Heart right ventricle (tissue), 16 donors: ENCODE data around the gene STK38. TPM values are rescaled to one million over a fixed set of nuclear protein-coding genes. Genes with fewer than 3 reads are reported as not detected.

Source experiments
- ATAC-seq, 8 donors: fragments of 200-7000 bp; cut with Tn5 transposase; one replicate each; pipeline ENCODE4 v1.9.1; 2020; ENCODE audit warnings: mild to moderate bottlenecking in 8 of 8, moderate library complexity in 8 of 8, moderate number of reproducible peaks in 1 of 8
- DNase-seq, 2 donors: peaks; one replicate each; pipeline ENCODE4 v3.0.0-alpha.2; 2020
- H3K27ac ChIP-seq, 10 donors: fragments of 200-600 bp; sonication (generic) in 2 of 10; one replicate each; pipeline versions ENCODE4 v1.5.0 to v1.8.0; 2020 to 2022; ENCODE audit warnings: mild to moderate bottlenecking in 3 of 10
- H3K27me3 ChIP-seq, 7 donors: fragments of 200-600 bp; one replicate each; pipeline ENCODE4 v1.8.0; 2021 to 2022; ENCODE audit warnings: mild to moderate bottlenecking in 2 of 7
- H3K36me3 ChIP-seq, 9 donors: fragments of 200-600 bp; sonication (generic) in 1 of 9; one replicate each; pipeline versions ENCODE4 v1.5.0 to v1.8.0; 2020 to 2022; ENCODE audit warnings: mild to moderate bottlenecking in 2 of 9
- H3K4me1 ChIP-seq, 9 donors: fragments of 200-600 bp; sonication (generic) in 1 of 9; one replicate each; pipeline versions ENCODE4 v1.5.0 to v1.8.0; 2020 to 2022; ENCODE audit warnings: mild to moderate bottlenecking in 4 of 9
- H3K4me3 ChIP-seq, 10 donors: fragments of 200-600 bp; sonication (generic) in 2 of 10; one replicate each; pipeline versions ENCODE4 v1.5.0 to v1.8.0; 2020 to 2022; ENCODE audit warnings: mild to moderate bottlenecking in 7 of 10, moderate library complexity in 2 of 10
- H3K9me3 ChIP-seq, 11 donors: fragments of 200-600 bp in 10 of 11; sonication (generic) in 2 of 11; one replicate each; pipeline versions ENCODE4 v1.5.0 to v1.8.0; 2013 to 2022; ENCODE audit warnings: mild to moderate bottlenecking in 2 of 11, control low read depth in 1 of 11, moderate library complexity in 1 of 11
- CTCF ChIP-seq, 9 donors: fragments of 200-600 bp; sonication (generic) in 2 of 9; IDR thresholded peaks; one replicate each; pipeline versions ENCODE4 v1.5.0 to v1.8.0; 2021 to 2022; ENCODE audit warnings: antibody characterized with exemption in 9 of 9, mild to moderate bottlenecking in 5 of 9, moderate library complexity in 1 of 9
- WGBS, 2 donors: extraction: QIAGEN DNeasy Blood & Tissue Kit; methylation state at CpG; one replicate each; pipeline ENCODE4 v1.1.7; 2013; ENCODE audit warnings: inconsistent platforms in 1 of 2; 5-methylcytosine and 5-hydroxymethylcytosine counted together
- intact Hi-C, 10 donors: fragments of 100-400 bp; cut with DNase I; formaldehyde crosslinking; loops; one replicate each; pipeline versions ENCODE4 v1.11.1 to v1.14.2; 2022
- polyA plus RNA-seq, 2 donors: library from polyadenylated mRNA; stranded (reverse); fragments of 200-250 nt; gene quantifications; one replicate each; pipeline ENCODE4 v1.2.3, GENCODE V29; 2013
- total RNA-seq, 10 donors: library from RNA; stranded (reverse); fragmentation: NEBNext Ultra II Directional in 3 of 10; extraction: Animal tissue kit (Norgen Biotek cat#: 25700) in 3 of 10; gene quantifications; one replicate each; pipeline versions ENCODE4 v1.2.1 to v1.2.4, GENCODE V29; 2021 to 2023
- donor health status: Arrhythmogenic right ventricular cardiomyopathy.
- donor health status: ischemic (EF 13 %, LVEDD 7.1; RV severe dilation, severe dysfunction).
- donor health status: healthy with polysubstance abuse.
- donor health status: DM: no; HTN: yes; CAD: no.
- donor health status: DM: no; HTN: no; CAD: no.
- donor health status: ischemic (EF 25% LVEDD 6.9; RV normal size, moderate dysfunction).
- donor health status: ischemic (EF 25% LVEDD 5.7; RV mildly dilated, moderate dysfunction).
- donor health status: healthy.
- donor health status: DM: yes; HTN: yes; CAD: no.
- donor health status: Ischemic cardiomyopathy.
- donor health status: ischemic (EF 35%, LVEDD 5.7; RV mildly dilated, moderate dysfunction).
- donor health status: nonischemic (EF 11% LVEDD 7.7; RV severe dilation, severe dysfunction).
- donor health status: DM: yes; HTN: yes; CAD: no.
- donor health status: PGD.
- donor health status: ischemic (EF 29% LVEDD 5.4; RV normal size, mild dysfunction).
- donor health status: nonischemic (EF 23%, LVEDD 6.1; RV moderate dilation, normal function).

STK38 gene
- total and polyA plus RNA-seq, 12 donors = 12.9 to 23.8 (median 21.5) TPM

DNA sequence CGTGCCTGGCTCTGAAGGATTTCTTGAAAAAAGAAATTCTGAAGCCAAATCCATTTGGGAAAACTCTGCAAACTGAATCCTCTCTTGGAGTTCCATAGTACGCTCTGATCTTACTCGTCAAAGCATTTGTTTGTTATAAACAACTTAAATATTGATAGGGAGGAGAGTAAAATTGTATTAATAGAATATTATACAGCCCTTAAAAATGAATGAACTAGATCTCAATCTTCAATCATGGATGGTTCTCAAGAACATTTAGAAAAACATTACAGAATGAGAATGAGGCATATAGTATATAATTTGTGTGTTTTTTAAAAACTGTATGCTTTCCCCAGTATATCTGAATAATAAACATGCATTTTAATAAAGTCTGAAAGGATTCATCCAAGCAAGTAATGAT is 79.7 kb downstream of the STK38 start:
- no peak for DNase-seq
- H3K4me3 ChIP-seq = no peak overlapping the region
- peaks cover 0 to 4% (median 0%) of the 10 kb centered on the region in 11 donors for H3K9me3 ChIP-seq
- H3K27me3 ChIP-seq = no peaks in the 10 kb centered on the region
- WGBS, 2 donors = 99 to 100% methylated on average over 3 of the region's 3 CpGs
- intact Hi-C loops = loop anchor here in 1 of 10 donors (10.0 kb wide), 1 partner anchor 47 kb away; no protein-coding TSS in a partner anchor
- no peak for ATAC-seq
- no peak overlapping the region for H3K27ac ChIP-seq
- TF ChIP-seq CTCF (IDR thresholded peaks at IDR 0.05) = no peak
- H3K4me1 ChIP-seq = peaks cover 0 to 18% (median 0%) of the 10 kb centered on the region in 9 donors
- peaks cover 0 to 29% (median 13%) of the 10 kb centered on the region in 9 donors for H3K36me3 ChIP-seq

DNA sequence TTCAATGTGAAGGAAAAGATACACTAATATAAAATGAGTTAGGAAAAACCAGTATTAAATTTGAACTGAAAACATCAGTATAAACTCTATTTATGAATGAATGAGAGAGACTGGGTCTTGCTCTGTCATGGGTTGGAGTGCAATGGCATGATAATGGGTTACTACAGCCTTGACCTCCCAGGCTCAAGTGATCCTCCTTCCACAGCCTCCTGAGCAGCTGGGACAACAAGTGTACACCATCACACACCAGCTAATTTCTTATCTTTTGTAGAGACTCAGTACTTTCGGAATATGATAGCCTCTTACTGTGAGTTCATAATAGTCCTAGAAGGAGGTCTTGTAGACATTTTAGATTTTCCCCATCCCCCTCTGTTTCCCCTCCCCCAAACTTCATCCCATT is 83.0 kb downstream of the STK38 start:
- WGBS, 2 donors = 84 to 96% methylated on average over 1 of the region's 1 CpG
- Histone ChIP-seq H3K36me3 (no peaks in the 10 kb centered on the region), H3K27ac (no peak overlapping the region), H3K27me3 (no peaks in the 10 kb centered on the region), H3K9me3 (peaks cover 0 to 4% (median 0%) of the 10 kb centered on the region in 11 donors), H3K4me3 (no peak overlapping the region), H3K4me1 (peaks cover 2 to 36% (median 25%) of the 10 kb centered on the region in 9 donors)
- no peak for TF ChIP-seq CTCF (IDR thresholded peaks at IDR 0.05)
- DNase-seq (no peak), ATAC-seq (no peak)
- intact Hi-C loops = loop anchor here in 2 of 10 donors (5.0 to 10.0 kb wide), 2 partner anchors 51 to 1203 kb away; no protein-coding TSS in a partner anchor

DNA sequence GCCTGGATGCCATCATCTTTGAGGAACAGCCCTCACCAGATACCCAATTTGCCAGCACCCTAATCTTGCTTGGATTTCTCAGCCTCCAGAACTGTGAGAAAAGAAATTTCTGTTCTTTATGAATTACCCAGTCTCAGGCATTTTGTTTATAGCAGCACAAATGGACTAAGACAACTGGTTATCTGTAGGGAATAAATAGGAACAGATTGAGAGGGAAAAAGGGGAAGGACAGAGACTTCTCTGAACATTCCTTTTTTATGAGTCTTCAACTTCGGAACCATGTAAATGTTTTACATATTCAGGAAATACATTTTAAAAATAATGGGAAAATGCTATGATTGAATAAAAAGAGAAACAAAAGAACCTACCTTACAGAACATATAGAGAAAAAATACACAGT is 83.6 kb downstream of the STK38 start:
- no peak for TF ChIP-seq CTCF (IDR thresholded peaks at IDR 0.05)
- Histone ChIP-seq H3K36me3 (no peaks in the 10 kb centered on the region), H3K4me1 (peaks cover 2 to 32% (median 26%) of the 10 kb centered on the region in 9 donors), H3K27me3 (no peaks in the 10 kb centered on the region), H3K9me3 (peaks cover 0 to 4% (median 0%) of the 10 kb centered on the region in 11 donors), H3K4me3 (no peak overlapping the region), H3K27ac (no peak overlapping the region)
- no peak for ATAC-seq
- DNase-seq = no peak
- intact Hi-C loops = loop anchor here in 2 of 10 donors (5.0 to 10.0 kb wide), 2 partner anchors 51 to 1204 kb away; no protein-coding TSS in a partner anchor
- WGBS, 2 donors = 65 to 74% methylated on average over 1 of the region's 1 CpG

GRCh38 chr6:36461646-36462045 is 85.6 kb downstream of the STK38 start:
- no peak overlapping the region for H3K4me3 ChIP-seq
- no peak for TF ChIP-seq CTCF (IDR thresholded peaks at IDR 0.05)
- H3K9me3 ChIP-seq = no peaks in the 10 kb centered on the region
- DNase-seq (no peak), ATAC-seq (no peak)
- intact Hi-C loops = loop anchor here in 2 of 10 donors (5.0 to 10.0 kb wide), 2 partner anchors 53 to 1206 kb away; no protein-coding TSS in a partner anchor
- no peaks in the 10 kb centered on the region for H3K27me3 ChIP-seq
- peaks cover 2 to 31% (median 26%) of the 10 kb centered on the region in 9 donors for H3K4me1 ChIP-seq
- peaks cover 0 to 7% (median 0%) of the 10 kb centered on the region in 9 donors for H3K36me3 ChIP-seq
- 28 to 35% methylated on average over 3 of the region's 3 CpGs for WGBS, 2 donors
- no peak overlapping the region for H3K27ac ChIP-seq
